T-helper 17 cell (primary cell): ENCODE measurements around the gene SSH2. TPM values are rescaled to one million over a fixed set of nuclear protein-coding genes. Genes with fewer than 3 reads are reported as not detected.

Source experiments
- ATAC-seq: fragments of 150-1000 bp; cut with Tn5 transposase; 2 replicates; pipeline ENCODE4 v1.10.0; 2021; ENCODE audit warnings: mild to moderate bottlenecking, moderate library complexity
- DNase-seq, 3 donors: peaks; one replicate each; pipeline versions ENCODE4 v3.0.0 to v3.0.0-alpha.2; 2020 to 2021
- H3K9me3 ChIP-seq: one replicate; pipeline ENCODE4 v1.7.0; 2013; ENCODE audit warnings: low read length, mild to moderate bottlenecking; ENCODE audit not compliant: control insufficient read depth, poor library complexity, severe bottlenecking
- H3K27ac Mint-ChIP-seq: one replicate; pipeline ENCODE4 v1.8.0; 2022; ENCODE audit warnings: mild to moderate bottlenecking, moderate library complexity, mixed read lengths
- H3K27me3 Mint-ChIP-seq: one replicate; pipeline ENCODE4 v1.8.0; 2022; ENCODE audit warnings: mixed read lengths
- H3K36me3 Mint-ChIP-seq: one replicate; pipeline ENCODE4 v1.8.0; 2022; ENCODE audit warnings: low read depth, mixed read lengths
- H3K4me1 Mint-ChIP-seq: one replicate; pipeline ENCODE4 v1.8.0; 2022; ENCODE audit warnings: mild to moderate bottlenecking, mixed read lengths
- H3K4me3 Mint-ChIP-seq: one replicate; pipeline ENCODE4 v1.8.0; 2022; ENCODE audit warnings: mild to moderate bottlenecking, moderate library complexity, mixed read lengths
- total RNA-seq, 4 donors: library from RNA in 2 of 4; stranded (reverse) in 2 of 4; gene quantifications; one replicate each; pipeline ENCODE4 v1.2.3 and lab custom pipeline; 2022 to 2026

Gene SSH2
- total RNA-seq, 2 donors from 2014 or later, result 72.2 to 72.7 TPM

- no peaks in the 10 kb centered on the region for H3K9me3 ChIP-seq
- peaks cover 47% of the 10 kb centered on the region for H3K4me1 Mint-ChIP-seq
- ATAC-seq (no peak), DNase-seq (no peak)
- peaks cover 11% of the 10 kb centered on the region for H3K36me3 Mint-ChIP-seq
- H3K27me3 Mint-ChIP-seq, result no peaks in the 10 kb centered on the region
- peak overlapping the region; percentile 72 for H3K27ac Mint-ChIP-seq
- no peak overlapping the region for H3K4me3 Mint-ChIP-seq
Observed at GRCh38 chr17:29720551-29720950, 209.5 kb downstream of the SSH2 start.

GRCh38 chr17:29719469-29719868 is 210.6 kb downstream of the SSH2 start:
- Mint-ChIP-seq H3K36me3 (peaks cover 9% of the 10 kb centered on the region), H3K27ac (no peak overlapping the region), H3K27me3 (no peaks in the 10 kb centered on the region), H3K4me3 (no peak overlapping the region), H3K4me1 (peaks cover 51% of the 10 kb centered on the region)
- DNase-seq (no peak), ATAC-seq (no peak)
- H3K9me3 ChIP-seq, result no peaks in the 10 kb centered on the region

GRCh38 chr17:29718446-29719039 is 211.5 kb downstream of the SSH2 start:
- no peak for ATAC-seq
- no peak overlapping the region for H3K27ac Mint-ChIP-seq

GRCh38 chr17:29717817-29718216 is 212.2 kb downstream of the SSH2 start:
- H3K4me1 Mint-ChIP-seq, result peaks cover 44% of the 10 kb centered on the region
- H3K4me3 Mint-ChIP-seq, result no peak overlapping the region

More at GRCh38 chr17:29718446-29719039, 211.5 kb downstream of the SSH2 start:
- DNase-seq, result no peak
- Mint-ChIP-seq H3K4me3 (no peak overlapping the region), H3K27me3 (no peaks in the 10 kb centered on the region), H3K4me1 (peaks cover 50% of the 10 kb centered on the region), H3K36me3 (peaks cover 9% of the 10 kb centered on the region)
- H3K9me3 ChIP-seq, result no peaks in the 10 kb centered on the region

GRCh38 chr17:29716566-29716965 is 213.5 kb downstream of the SSH2 start:
- no peak for DNase-seq
- Mint-ChIP-seq H3K36me3 (peaks cover 9% of the 10 kb centered on the region), H3K27ac (peak overlapping the region; percentile 86), H3K4me1 (peaks cover 39% of the 10 kb centered on the region), H3K4me3 (no peak overlapping the region), H3K27me3 (no peaks in the 10 kb centered on the region)
- ATAC-seq, result no peak
- H3K9me3 ChIP-seq, result no peaks in the 10 kb centered on the region

More at GRCh38 chr17:29717817-29718216, 212.2 kb downstream of the SSH2 start:
- no peaks in the 10 kb centered on the region for H3K9me3 ChIP-seq
- no peak for DNase-seq
- Mint-ChIP-seq H3K36me3 (peaks cover 9% of the 10 kb centered on the region), H3K27me3 (no peaks in the 10 kb centered on the region), H3K27ac (no peak overlapping the region)
- no peak for ATAC-seq

- H3K4me1 Mint-ChIP-seq, result peaks cover 39% of the 10 kb centered on the region
- DNase-seq (no peak), ATAC-seq (no peak)
- peak overlapping the region; percentile 86 for H3K27ac Mint-ChIP-seq
- H3K9me3 ChIP-seq, result no peaks in the 10 kb centered on the region
- H3K36me3 Mint-ChIP-seq, result peaks cover 9% of the 10 kb centered on the region
- H3K27me3 Mint-ChIP-seq, result no peaks in the 10 kb centered on the region
- H3K4me3 Mint-ChIP-seq, result no peak overlapping the region
Observed at GRCh38 chr17:29715680-29716079, 214.3 kb downstream of the SSH2 start.

- no peaks in the 10 kb centered on the region for H3K9me3 ChIP-seq
- no peak for ATAC-seq
- no peak for DNase-seq
- H3K36me3 Mint-ChIP-seq, result peaks cover 9% of the 10 kb centered on the region
- peak overlapping the region; percentile 2 for H3K4me3 Mint-ChIP-seq
- peak overlapping the region; percentile 86 for H3K27ac Mint-ChIP-seq
- H3K4me1 Mint-ChIP-seq, result peaks cover 39% of the 10 kb centered on the region
- no peaks in the 10 kb centered on the region for H3K27me3 Mint-ChIP-seq
Observed at GRCh38 chr17:29714146-29714545, 215.9 kb downstream of the SSH2 start.

GRCh38 chr17:29713626-29714025 is 216.4 kb downstream of the SSH2 start:
- peak overlapping the region; percentile 86 for H3K27ac Mint-ChIP-seq
- H3K4me1 Mint-ChIP-seq, result peaks cover 42% of the 10 kb centered on the region
- H3K36me3 Mint-ChIP-seq, result peaks cover 9% of the 10 kb centered on the region
- ATAC-seq (no peak), DNase-seq (no peak)
- no peak overlapping the region for H3K4me3 Mint-ChIP-seq
- H3K9me3 ChIP-seq, result no peaks in the 10 kb centered on the region
- no peaks in the 10 kb centered on the region for H3K27me3 Mint-ChIP-seq

- Mint-ChIP-seq H3K4me1 (peaks cover 40% of the 10 kb centered on the region), H3K27ac (peak overlapping the region; percentile 60), H3K36me3 (peaks cover 9% of the 10 kb centered on the region), H3K4me3 (no peak overlapping the region), H3K27me3 (no peaks in the 10 kb centered on the region)
- H3K9me3 ChIP-seq, result no peaks in the 10 kb centered on the region
- DNase-seq, result no peak
- no peak for ATAC-seq
Observed at GRCh38 chr17:29711588-29712385, 218.2 kb downstream of the SSH2 start.

- H3K27me3 Mint-ChIP-seq, result no peaks in the 10 kb centered on the region
- H3K9me3 ChIP-seq, result no peaks in the 10 kb centered on the region
- H3K27ac Mint-ChIP-seq, result peak overlapping the region; percentile 60
- H3K4me1 Mint-ChIP-seq, result peaks cover 36% of the 10 kb centered on the region
- peaks cover 3% of the 10 kb centered on the region for H3K36me3 Mint-ChIP-seq
- DNase-seq (no peak), ATAC-seq (no peak)
- no peak overlapping the region for H3K4me3 Mint-ChIP-seq
Observed at GRCh38 chr17:29710891-29711418, 219.1 kb downstream of the SSH2 start.

- Mint-ChIP-seq H3K4me3 (no peak overlapping the region), H3K27ac (peak overlapping the region; percentile 60), H3K36me3 (no peaks in the 10 kb centered on the region), H3K4me1 (peaks cover 35% of the 10 kb centered on the region), H3K27me3 (no peaks in the 10 kb centered on the region)
- DNase-seq (no peak), ATAC-seq (no peak)
- H3K9me3 ChIP-seq, result no peaks in the 10 kb centered on the region
Observed at GRCh38 chr17:29710520-29710884, 219.5 kb downstream of the SSH2 start.

- Mint-ChIP-seq H3K27ac (peak overlapping the region; percentile 60), H3K27me3 (no peaks in the 10 kb centered on the region), H3K4me3 (no peak overlapping the region), H3K4me1 (peaks cover 36% of the 10 kb centered on the region), H3K36me3 (no peaks in the 10 kb centered on the region)
- H3K9me3 ChIP-seq, result no peaks in the 10 kb centered on the region
- no peak for ATAC-seq
- no peak for DNase-seq
Observed at GRCh38 chr17:29709866-29710519, 220.0 kb downstream of the SSH2 start.

GRCh38 chr17:29707212-29707571 is 222.8 kb downstream of the SSH2 start:
- peaks cover 4% of the 10 kb centered on the region for H3K36me3 Mint-ChIP-seq
- peak overlapping the region; percentile 98 for H3K27ac Mint-ChIP-seq
- H3K4me3 Mint-ChIP-seq, result peak overlapping the region; percentile 94
- peaks cover 31% of the 10 kb centered on the region for H3K4me1 Mint-ChIP-seq
- no peaks in the 10 kb centered on the region for H3K27me3 Mint-ChIP-seq
- no peaks in the 10 kb centered on the region for H3K9me3 ChIP-seq
- ATAC-seq (no peak), DNase-seq (no peak)
